Keratinocyte (primary cell): ENCODE measurements around the gene SENP5. TPM values are rescaled to one million over a fixed set of nuclear protein-coding genes. Genes with fewer than 3 reads are reported as not detected.
A peak's percentile ranks its signal among the peaks of the same experiment; 100 is the strongest.
"Not testable (repeated sequence)": the region's sequence is repeated elsewhere in the genome, so short reads cannot be mapped to it uniquely, and the experiment has no call there.

ENCODE experiments used
- DNase-seq: peaks from one replicate; pipeline ENCODE4 v3.0.0-alpha.2; 2011; ENCODE audit warnings: low read depth, missing footprints, low spot score
- FAIRE-seq: peaks from 2 replicates; lab custom pipeline; 2011; peaks lifted over from hg19 to GRCh38; lab: Jason Lieb, UNC
- H2AFZ ChIP-seq: 2 replicates; pipeline ENCODE4 v1.6.0; 2012; ENCODE audit warnings: low read length, control low read depth, inconsistent platforms; ENCODE audit not compliant: control insufficient read depth
- H3K27ac ChIP-seq: 2 replicates; pipeline ENCODE4 v1.5.1; 2011; ENCODE audit warnings: low read length; ENCODE audit not compliant: control insufficient read depth, insufficient read depth
- H3K27me3 ChIP-seq: 3 replicates; pipeline ENCODE4 v1.6.0; 2011; ENCODE audit warnings: low read length; ENCODE audit not compliant: control insufficient read depth, insufficient read depth; ENCODE audit errors: extremely low read depth
- H3K36me3 ChIP-seq, 2 experiments: 2 replicates in 1 of 2; 3 replicates in 1 of 2; pipeline ENCODE4 v1.5.1; 2011; ENCODE audit warnings: low read length in 2 of 2, mild to moderate bottlenecking in 1 of 2; ENCODE audit not compliant: control insufficient read depth in 2 of 2, insufficient read depth in 2 of 2; ENCODE audit errors: extremely low read depth in 1 of 2
- H3K4me1 ChIP-seq: 3 replicates; pipeline ENCODE4 v1.5.1; 2011; ENCODE audit warnings: low read length; ENCODE audit not compliant: control insufficient read depth, insufficient read depth; ENCODE audit errors: extremely low read depth
- H3K4me2 ChIP-seq: 3 replicates; pipeline ENCODE4 v1.6.0; 2011; ENCODE audit warnings: low read depth, low read length; ENCODE audit not compliant: control insufficient read depth, insufficient read depth; ENCODE audit errors: extremely low read depth
- H3K4me3 ChIP-seq, 3 experiments: fragments of 200-600 bp in 1 of 3; sonication (generic) in 1 of 3; 2 replicates in 2 of 3; 3 replicates in 1 of 3; pipeline ENCODE4 v1.5.1; 2011 to 2016; ENCODE audit warnings: low read length in 3 of 3, mild to moderate bottlenecking in 3 of 3, control low read depth in 2 of 3, inconsistent platforms in 1 of 3, low read depth in 1 of 3, mixed read lengths in 1 of 3, mixed run types in 1 of 3, moderate library complexity in 1 of 3; ENCODE audit not compliant: control insufficient read depth in 2 of 3, insufficient read depth in 2 of 3; ENCODE audit errors: extremely low read depth in 1 of 3
- H3K79me2 ChIP-seq: 2 replicates; pipeline ENCODE4 v1.6.0; 2012; ENCODE audit warnings: low read length; ENCODE audit not compliant: control insufficient read depth, insufficient read depth
- H3K9ac ChIP-seq: 3 replicates; pipeline ENCODE4 v1.6.0; 2011; ENCODE audit warnings: low read length; ENCODE audit not compliant: control insufficient read depth, insufficient read depth; ENCODE audit errors: extremely low read depth
- H3K9me1 ChIP-seq: 3 replicates; pipeline ENCODE4 v1.6.0; 2011; ENCODE audit warnings: low read length; ENCODE audit not compliant: control insufficient read depth, insufficient read depth; ENCODE audit errors: extremely low read depth
- H3K9me3 ChIP-seq: 2 replicates; pipeline ENCODE4 v1.5.1; 2012; ENCODE audit warnings: low read depth, low read length; ENCODE audit not compliant: control insufficient read depth
- H4K20me1 ChIP-seq: 3 replicates; pipeline ENCODE4 v1.6.0; 2011; ENCODE audit warnings: low read length; ENCODE audit not compliant: control insufficient read depth, insufficient read depth; ENCODE audit errors: extremely low read depth
- CTCF ChIP-seq, 3 experiments: IDR thresholded peaks in 1 of 3; conservative IDR thresholded peaks in 1 of 3; optimal IDR thresholded peaks in 1 of 3; 2 replicates in 2 of 3; 3 replicates in 1 of 3; pipeline versions ENCODE3 to v1.5.1; 2011; ENCODE audit warnings: low read length in 3 of 3, mild to moderate bottlenecking in 3 of 3, moderate library complexity in 2 of 3, control low read depth in 1 of 3, inconsistent platforms in 1 of 3; ENCODE audit not compliant: insufficient read depth in 2 of 3; ENCODE audit errors: extremely low read depth in 1 of 3
- EZH2 ChIP-seq: IDR thresholded peaks from one replicate; pipeline ENCODE4 v1.6.1; 2012; ENCODE audit warnings: inconsistent platforms, mild to moderate bottlenecking, low read length, moderate library complexity
- dilution Hi-C: fragments of 300-500 bp; cut with MboI; formaldehyde crosslinking; loops from one replicate; pipeline ENCODE4 v1.7.0; 2020; ENCODE audit warnings: low sequenced_read_pairs; ENCODE audit not compliant: extremely low pct_ligation_motif_present
- polyA minus RNA-seq, 3 experiments: library from RNA; depleted of rRNA, polyadenylated mRNA; stranded (reverse); fragments of >200 nt; gene quantifications; 1 replicate in 1 of 3; 2 replicates in 1 of 3; 3 replicates in 1 of 3; pipeline ENCODE4 v1.2.3, GENCODE V29; 2011
- polyA plus RNA-seq, 5 experiments: library from polyadenylated mRNA; depleted of rRNA in 3 of 5; stranded (reverse) in 3 of 5; stranded (forward) in 1 of 5; unstranded in 1 of 5; fragments of >200 nt; gene quantifications; 1 replicate in 1 of 5; 2 replicates in 3 of 5; 3 replicates in 1 of 5; pipeline versions ENCODE4 v1.2.1 to v1.2.3, GENCODE V29; 2011 to 2012; ENCODE audit warnings: missing spikeins in 2 of 5, low read depth in 1 of 5, low replicate concordance in 1 of 5

The SENP5 gene
- polyA plus RNA-seq = 15.2 to 17.3 TPM (median 16.5 TPM) in 3 replicates
- 22.4 TPM for polyA plus RNA-seq (2011; ENCODE audit: low read depth)
- 8.1 and 13.2 TPM in 2 replicates for polyA plus RNA-seq (2011; cell fraction: cytosol; rRNA removed)
- 21.3 and 24.8 TPM in 2 replicates for polyA plus RNA-seq (2011; cell fraction: nucleus; rRNA removed)
- polyA plus RNA-seq (2012; ENCODE audit: low replicate concordance) = 11.3 and 16.6 TPM in 2 replicates
- 19.8 to 80.5 TPM (median 69.9 TPM) in 3 replicates for polyA minus RNA-seq
- 34.3 TPM for polyA minus RNA-seq (2011; cell fraction: cytosol; rRNA and poly(A)+ RNA removed)
- 24.1 and 48.9 TPM in 2 replicates for polyA minus RNA-seq (2011; cell fraction: nucleus; rRNA and poly(A)+ RNA removed)

DNA sequence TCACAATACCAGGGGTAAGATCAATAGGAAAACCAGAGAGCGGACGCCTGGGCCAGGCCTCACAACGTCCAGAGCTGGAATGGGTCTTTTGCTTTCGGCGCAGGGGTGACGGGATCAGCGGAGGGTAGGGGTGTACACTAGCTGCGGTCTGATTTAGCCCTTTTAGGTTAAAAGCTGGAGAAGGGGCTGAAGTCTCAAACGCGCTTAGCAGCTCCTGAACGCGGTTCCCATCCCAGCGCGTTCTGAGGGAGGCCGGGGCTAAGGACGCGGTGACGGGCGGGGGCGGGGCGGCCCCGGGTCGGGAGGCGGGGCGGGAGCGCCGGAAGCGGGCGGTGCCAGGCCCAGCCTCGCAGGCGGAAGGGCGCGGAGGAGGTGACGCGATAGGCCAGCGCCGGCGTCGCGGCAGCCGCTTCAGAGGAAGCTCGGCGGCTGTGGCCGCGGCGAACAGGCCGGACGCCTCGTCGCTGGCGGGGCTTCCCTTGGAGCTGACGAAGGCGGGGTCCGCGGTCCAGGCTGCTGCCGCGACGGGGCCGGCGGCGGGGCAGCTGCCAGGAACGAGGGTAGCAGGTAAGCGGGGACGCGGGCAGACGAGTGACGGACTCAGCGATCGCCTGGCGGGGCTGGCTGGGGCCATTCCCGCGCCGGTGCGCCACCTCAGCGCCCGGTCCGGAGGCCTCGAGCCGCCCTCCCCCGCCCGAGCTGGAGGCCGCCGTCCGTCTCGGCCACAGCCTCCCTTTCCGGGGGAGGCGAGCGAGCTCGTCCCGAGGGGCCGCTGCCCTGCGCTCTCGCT lies at the start of gene SENP5:
TSS of gene SENP5 (plus strand) at position 414 of the 790 bp plus-strand sequence. CDS start 17,262 bp downstream, outside the sequence.
- Histone ChIP-seq H3K4me1 (peaks cover 10% of the 10 kb centered on the region), H3K36me3 (peaks cover 0 to 10% of the 10 kb centered on the region in 2 experiments), H4K20me1 (peaks cover 6% of the 10 kb centered on the region), H3K4me3 (peak within 1 kb of the TSS; percentile 80 to 96 (median 87)), H3K27me3 (no peaks in the 10 kb centered on the region), H3K9ac (peak within 1 kb of the TSS; percentile 85), H3K79me2 (peaks cover 49% of the 10 kb centered on the region), H3K4me2 (peak within 1 kb of the TSS; percentile 92), H3K9me3 (no peaks in the 10 kb centered on the region), H3K27ac (peak within 1 kb of the TSS; percentile 81), H3K9me1 (no peaks in the 10 kb centered on the region), H2AFZ (peak within 1 kb of the TSS; percentile 98)
- FAIRE-seq (no peak), DNase-seq (peak; percentile 19)
- dilution Hi-C loops = no loop called here
- no peak for TF ChIP-seq CTCF (optimal IDR thresholded peaks at IDR 0.05 in 1 of 3, IDR thresholded peaks at IDR 0.05 in 1 of 3, conservative IDR thresholded peaks at IDR 0.05 in 1 of 3; ENCODE audit: extremely low read depth in 1 of 3, insufficient read depth in 2 of 3, low read length in 3 of 3)
- no peak for TF ChIP-seq EZH2

DNA sequence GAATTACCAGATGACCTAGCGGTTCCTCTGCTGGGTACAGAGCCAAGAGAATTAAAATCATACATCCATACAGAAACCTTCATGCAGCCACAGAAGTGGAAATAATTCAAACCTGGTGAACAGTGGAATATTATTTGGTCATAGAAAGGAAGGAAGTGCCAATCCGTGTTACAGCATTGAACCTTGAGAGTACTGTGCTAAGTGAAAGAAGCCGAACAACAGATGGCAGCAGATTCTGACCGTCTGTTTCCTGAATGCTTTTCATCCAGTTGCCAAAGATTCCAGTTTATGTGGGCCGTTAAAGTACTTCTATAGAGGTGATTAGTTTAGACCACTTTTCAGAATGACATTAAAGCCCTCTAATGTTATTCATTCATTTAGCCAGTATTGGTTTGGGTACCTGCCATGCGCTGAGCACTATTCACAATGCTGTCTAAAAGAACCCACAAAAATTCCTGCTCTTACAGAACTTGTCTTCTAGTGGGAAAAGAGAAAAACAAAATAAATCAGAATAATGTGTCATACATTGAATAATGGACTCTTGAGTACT lies 45.8 kb upstream of the SENP5 start:
- Histone ChIP-seq H3K27ac (no peak overlapping the region), H4K20me1 (no peaks in the 10 kb centered on the region), H3K36me3 (peaks cover 21 to 23% of the 10 kb centered on the region in 2 experiments), H2AFZ (no peak overlapping the region), H3K79me2 (no peaks in the 10 kb centered on the region), H3K9ac (no peak overlapping the region), H3K9me1 (no peaks in the 10 kb centered on the region), H3K27me3 (no peaks in the 10 kb centered on the region), H3K4me1 (no peaks in the 10 kb centered on the region), H3K4me3 (no peak overlapping the region), H3K9me3 (no peaks in the 10 kb centered on the region), H3K4me2 (no peak overlapping the region)
- dilution Hi-C loops = no loop called here
- DNase-seq (no peak), FAIRE-seq (no peak)
- TF ChIP-seq CTCF (optimal IDR thresholded peaks at IDR 0.05 in 1 of 3, IDR thresholded peaks at IDR 0.05 in 1 of 3, conservative IDR thresholded peaks at IDR 0.05 in 1 of 3; ENCODE audit: extremely low read depth in 1 of 3, insufficient read depth in 2 of 3, low read length in 3 of 3) (no peak), EZH2 (no peak)

- H3K79me2 ChIP-seq, H3K9me1 ChIP-seq, H3K9ac ChIP-seq, H3K27ac ChIP-seq, H3K9me3 ChIP-seq, H3K4me2 ChIP-seq, H3K4me1 ChIP-seq, H3K36me3 ChIP-seq, dilution Hi-C loops, H3K27me3 ChIP-seq, DNase-seq, H3K4me3 ChIP-seq, H2AFZ ChIP-seq, H4K20me1 ChIP-seq, FAIRE-seq: not testable (repeated sequence)
Measured at GRCh38 chr3:196829651-196830050, 38.1 kb upstream of the SENP5 start.
